ENCODE results near the gene NEK2.

Gene NEK2

DNA sequence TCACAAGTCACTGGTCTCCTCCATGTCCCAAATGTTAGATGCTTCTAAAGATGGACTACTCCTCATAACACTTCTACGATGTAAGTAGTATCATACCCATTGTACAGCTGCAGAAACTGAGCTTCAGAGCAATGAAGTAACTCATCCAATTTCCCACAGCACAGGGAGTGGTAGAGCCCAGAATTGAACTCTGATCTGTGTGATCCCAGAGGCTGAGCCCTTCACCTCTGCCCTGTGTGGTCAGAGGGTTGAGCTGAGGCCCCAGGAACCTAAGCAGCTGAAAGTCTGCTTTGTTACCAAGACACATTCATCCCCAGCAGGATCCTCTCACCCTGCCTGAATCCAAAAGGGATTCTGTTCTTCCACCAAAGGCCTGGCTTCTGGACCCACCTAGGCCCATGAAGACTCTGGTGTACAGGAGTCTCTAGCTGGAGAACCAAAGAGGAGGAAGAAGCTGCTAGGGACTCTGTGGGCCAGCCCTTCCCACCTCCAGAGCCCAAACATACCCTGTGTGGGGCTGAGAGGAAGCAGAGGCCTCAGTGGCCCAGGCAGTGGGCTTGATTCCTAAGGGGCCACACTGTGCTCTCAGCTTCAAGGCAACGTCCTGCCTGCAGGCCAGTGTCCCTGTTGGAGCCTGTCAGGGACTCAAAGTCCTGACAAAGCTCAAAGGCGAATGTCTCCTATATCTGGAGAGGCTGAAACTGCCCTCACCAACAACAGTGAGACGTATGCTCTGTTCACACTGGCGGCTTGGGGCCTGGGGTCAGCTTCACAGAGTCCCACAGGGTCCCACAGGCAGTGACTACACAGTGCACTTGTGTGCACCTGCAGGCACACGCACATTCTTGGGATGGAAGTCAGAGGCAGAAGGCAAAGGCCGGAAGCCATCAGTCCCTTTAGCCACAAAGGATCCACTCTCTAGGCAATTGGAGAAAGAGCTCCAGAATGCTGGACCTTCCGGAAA, 56.1 kb downstream of the NEK2 start:
- TF ChIP-seq ARNTL (CRISPR knock-in tag; IDR thresholded peaks at IDR 0.05; ENCODE audit: borderline replicate concordance, low read depth) (no peak), SNAI2 (CRISPR knock-in tag; IDR thresholded peaks at IDR 0.05) (no peak), PPARA (CRISPR knock-in tag; IDR thresholded peaks at IDR 0.05; ENCODE audit: borderline replicate concordance) (no peak), GLIS3 (CRISPR knock-in tag; IDR thresholded peaks at IDR 0.05) (no peak), ZC3H10 (CRISPR knock-in tag; IDR thresholded peaks at IDR 0.05) (no peak), OSR1 (CRISPR knock-in tag; IDR thresholded peaks at IDR 0.05) (no peak), RARB (CRISPR knock-in tag; IDR thresholded peaks at IDR 0.05) (no peak), ZNF70 (CRISPR knock-in tag; IDR thresholded peaks at IDR 0.05) (no peak), ZNF565 (CRISPR knock-in tag; conservative IDR thresholded peaks at IDR 0.05; ENCODE audit: low read depth) (no peak), BACH2 (CRISPR knock-in tag; IDR thresholded peaks at IDR 0.05; ENCODE audit: borderline replicate concordance) (no peak)
- TF ChIP-seq, protein P1, sequence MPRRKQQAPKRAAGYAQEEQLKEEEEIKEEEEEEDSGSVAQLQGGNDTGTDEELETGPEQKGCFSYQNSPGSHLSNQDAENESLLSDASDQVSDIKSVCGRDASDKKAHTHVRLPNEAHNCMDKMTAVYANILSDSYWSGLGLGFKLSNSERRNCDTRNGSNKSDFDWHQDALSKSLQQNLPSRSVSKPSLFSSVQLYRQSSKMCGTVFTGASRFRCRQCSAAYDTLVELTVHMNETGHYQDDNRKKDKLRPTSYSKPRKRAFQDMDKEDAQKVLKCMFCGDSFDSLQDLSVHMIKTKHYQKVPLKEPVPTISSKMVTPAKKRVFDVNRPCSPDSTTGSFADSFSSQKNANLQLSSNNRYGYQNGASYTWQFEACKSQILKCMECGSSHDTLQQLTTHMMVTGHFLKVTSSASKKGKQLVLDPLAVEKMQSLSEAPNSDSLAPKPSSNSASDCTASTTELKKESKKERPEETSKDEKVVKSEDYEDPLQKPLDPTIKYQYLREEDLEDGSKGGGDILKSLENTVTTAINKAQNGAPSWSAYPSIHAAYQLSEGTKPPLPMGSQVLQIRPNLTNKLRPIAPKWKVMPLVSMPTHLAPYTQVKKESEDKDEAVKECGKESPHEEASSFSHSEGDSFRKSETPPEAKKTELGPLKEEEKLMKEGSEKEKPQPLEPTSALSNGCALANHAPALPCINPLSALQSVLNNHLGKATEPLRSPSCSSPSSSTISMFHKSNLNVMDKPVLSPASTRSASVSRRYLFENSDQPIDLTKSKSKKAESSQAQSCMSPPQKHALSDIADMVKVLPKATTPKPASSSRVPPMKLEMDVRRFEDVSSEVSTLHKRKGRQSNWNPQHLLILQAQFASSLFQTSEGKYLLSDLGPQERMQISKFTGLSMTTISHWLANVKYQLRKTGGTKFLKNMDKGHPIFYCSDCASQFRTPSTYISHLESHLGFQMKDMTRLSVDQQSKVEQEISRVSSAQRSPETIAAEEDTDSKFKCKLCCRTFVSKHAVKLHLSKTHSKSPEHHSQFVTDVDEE (CRISPR knock-in tag; IDR thresholded peaks at IDR 0.05), result no peak
- TF ChIP-seq, protein P2, sequence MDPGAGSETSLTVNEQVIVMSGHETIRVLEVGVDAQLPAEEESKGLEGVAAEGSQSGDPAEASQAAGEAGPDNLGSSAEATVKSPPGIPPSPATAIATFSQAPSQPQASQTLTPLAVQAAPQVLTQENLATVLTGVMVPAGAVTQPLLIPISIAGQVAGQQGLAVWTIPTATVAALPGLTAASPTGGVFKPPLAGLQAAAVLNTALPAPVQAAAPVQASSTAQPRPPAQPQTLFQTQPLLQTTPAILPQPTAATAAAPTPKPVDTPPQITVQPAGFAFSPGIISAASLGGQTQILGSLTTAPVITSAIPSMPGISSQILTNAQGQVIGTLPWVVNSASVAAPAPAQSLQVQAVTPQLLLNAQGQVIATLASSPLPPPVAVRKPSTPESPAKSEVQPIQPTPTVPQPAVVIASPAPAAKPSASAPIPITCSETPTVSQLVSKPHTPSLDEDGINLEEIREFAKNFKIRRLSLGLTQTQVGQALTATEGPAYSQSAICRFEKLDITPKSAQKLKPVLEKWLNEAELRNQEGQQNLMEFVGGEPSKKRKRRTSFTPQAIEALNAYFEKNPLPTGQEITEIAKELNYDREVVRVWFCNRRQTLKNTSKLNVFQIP (CRISPR knock-in tag; IDR thresholded peaks at IDR 0.05; ENCODE audit: borderline replicate concordance, low read depth), result no peak
- ATAC-seq, result peak; percentile 8; the same call in 2 of the 3 replicates

DNA sequence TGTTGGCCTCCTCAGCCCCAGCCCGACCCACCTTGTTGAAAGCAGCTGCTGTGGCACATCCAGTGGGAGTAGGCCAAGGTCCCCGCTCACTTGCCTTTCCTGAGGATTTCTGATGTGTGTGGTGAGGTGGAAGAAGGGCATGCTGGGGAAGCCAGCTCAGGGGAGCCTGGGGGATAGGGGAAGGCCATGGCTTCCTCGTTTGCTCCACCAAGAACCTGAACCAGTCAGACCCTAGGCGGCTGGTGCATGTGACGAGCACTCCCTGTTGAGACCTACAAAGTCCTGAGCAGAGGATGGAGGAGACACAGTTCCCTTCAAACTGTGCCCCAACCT, 58.5 kb downstream of the NEK2 start:
- ATAC-seq, result no peak

DNA sequence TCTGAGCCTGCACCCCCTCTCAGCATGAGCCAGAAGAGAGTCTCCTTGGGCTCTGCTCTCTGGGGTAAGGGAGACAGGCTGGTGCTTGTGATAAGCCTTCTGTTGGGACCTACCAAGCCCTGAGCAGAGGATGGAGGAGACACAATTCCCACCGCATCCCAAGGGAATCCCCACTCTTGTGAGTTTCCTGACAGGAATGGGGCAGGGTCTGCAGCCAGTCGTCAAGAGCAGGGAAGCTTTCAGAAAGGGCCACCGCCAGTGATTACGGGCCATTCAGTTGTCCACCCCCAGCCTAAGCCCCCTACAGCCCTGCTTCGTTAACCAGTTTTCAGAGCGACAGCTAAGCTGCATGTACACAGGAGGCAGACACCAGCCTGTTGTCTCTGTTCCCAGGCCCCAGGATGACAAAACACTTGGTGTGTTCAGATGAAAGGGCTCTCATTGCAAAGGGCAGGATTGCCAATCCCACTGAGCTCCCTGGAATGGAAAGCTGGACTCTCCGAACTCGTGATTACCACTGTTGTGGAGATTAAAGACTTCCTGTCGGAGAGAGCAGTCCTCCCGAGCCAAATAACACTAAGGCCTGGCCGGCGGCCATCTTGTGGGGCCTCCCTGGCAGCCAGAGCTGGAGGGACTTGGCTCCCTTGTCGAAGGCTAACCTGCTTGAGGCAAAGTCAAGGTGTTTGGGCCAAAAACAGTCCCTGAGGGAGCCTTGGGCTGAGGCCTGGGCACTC, 59.0 kb downstream of the NEK2 start:
- no peak for TF ChIP-seq ZNF565 (CRISPR knock-in tag; conservative IDR thresholded peaks at IDR 0.05; ENCODE audit: low read depth)
- TF ChIP-seq ESRRG (CRISPR knock-in tag; IDR thresholded peaks at IDR 0.05), result no peak
- TF ChIP-seq OSR1 (CRISPR knock-in tag; IDR thresholded peaks at IDR 0.05), result no peak
- TF ChIP-seq PPARA (CRISPR knock-in tag; IDR thresholded peaks at IDR 0.05; ENCODE audit: borderline replicate concordance), result no peak
- TF ChIP-seq, protein P2 (CRISPR knock-in tag; IDR thresholded peaks at IDR 0.05; ENCODE audit: borderline replicate concordance, low read depth), result no peak
- TF ChIP-seq, protein P3, sequence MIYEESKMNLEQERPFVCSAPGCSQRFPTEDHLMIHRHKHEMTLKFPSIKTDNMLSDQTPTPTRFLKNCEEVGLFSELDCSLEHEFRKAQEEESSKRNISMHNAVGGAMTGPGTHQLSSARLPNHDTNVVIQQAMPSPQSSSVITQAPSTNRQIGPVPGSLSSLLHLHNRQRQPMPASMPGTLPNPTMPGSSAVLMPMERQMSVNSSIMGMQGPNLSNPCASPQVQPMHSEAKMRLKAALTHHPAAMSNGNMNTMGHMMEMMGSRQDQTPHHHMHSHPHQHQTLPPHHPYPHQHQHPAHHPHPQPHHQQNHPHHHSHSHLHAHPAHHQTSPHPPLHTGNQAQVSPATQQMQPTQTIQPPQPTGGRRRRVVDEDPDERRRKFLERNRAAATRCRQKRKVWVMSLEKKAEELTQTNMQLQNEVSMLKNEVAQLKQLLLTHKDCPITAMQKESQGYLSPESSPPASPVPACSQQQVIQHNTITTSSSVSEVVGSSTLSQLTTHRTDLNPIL (CRISPR knock-in tag; IDR thresholded peaks at IDR 0.05; ENCODE audit: low read depth), result no peak
- TF ChIP-seq ZFP3 (CRISPR knock-in tag; IDR thresholded peaks at IDR 0.05), result no peak
- TF ChIP-seq ZNF8 (CRISPR knock-in tag; IDR thresholded peaks at IDR 0.05), result no peak
- TF ChIP-seq BACH2 (CRISPR knock-in tag; IDR thresholded peaks at IDR 0.05; ENCODE audit: borderline replicate concordance), result no peak
- TF ChIP-seq CSDC2 (CRISPR knock-in tag; IDR thresholded peaks at IDR 0.05), result no peak
- no peak for TF ChIP-seq ZC3H10 (CRISPR knock-in tag; IDR thresholded peaks at IDR 0.05)
- no peak for TF ChIP-seq ZFP30 (CRISPR knock-in tag; IDR thresholded peaks at IDR 0.05)
- TF ChIP-seq, protein P4, sequence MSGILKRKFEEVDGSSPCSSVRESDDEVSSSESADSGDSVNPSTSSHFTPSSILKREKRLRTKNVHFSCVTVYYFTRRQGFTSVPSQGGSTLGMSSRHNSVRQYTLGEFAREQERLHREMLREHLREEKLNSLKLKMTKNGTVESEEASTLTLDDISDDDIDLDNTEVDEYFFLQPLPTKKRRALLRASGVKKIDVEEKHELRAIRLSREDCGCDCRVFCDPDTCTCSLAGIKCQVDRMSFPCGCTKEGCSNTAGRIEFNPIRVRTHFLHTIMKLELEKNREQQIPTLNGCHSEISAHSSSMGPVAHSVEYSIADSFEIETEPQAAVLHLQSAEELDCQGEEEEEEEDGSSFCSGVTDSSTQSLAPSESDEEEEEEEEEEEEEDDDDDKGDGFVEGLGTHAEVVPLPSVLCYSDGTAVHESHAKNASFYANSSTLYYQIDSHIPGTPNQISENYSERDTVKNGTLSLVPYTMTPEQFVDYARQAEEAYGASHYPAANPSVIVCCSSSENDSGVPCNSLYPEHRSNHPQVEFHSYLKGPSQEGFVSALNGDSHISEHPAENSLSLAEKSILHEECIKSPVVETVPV (CRISPR knock-in tag; IDR thresholded peaks at IDR 0.05), result no peak
- ATAC-seq, result no peak

More for the DNA sequence above, 58.5 kb downstream of the NEK2 start:
- TF ChIP-seq, protein P2 (CRISPR knock-in tag; IDR thresholded peaks at IDR 0.05; ENCODE audit: borderline replicate concordance, low read depth), result no peak
- TF ChIP-seq RARB (CRISPR knock-in tag; IDR thresholded peaks at IDR 0.05) (no peak), GLIS3 (CRISPR knock-in tag; IDR thresholded peaks at IDR 0.05) (no peak), ZFP30 (CRISPR knock-in tag; IDR thresholded peaks at IDR 0.05) (no peak), CSDC2 (CRISPR knock-in tag; IDR thresholded peaks at IDR 0.05) (no peak)

All from SK-N-SH treated with all-trans-retinoic acid at 6 μM for 48 hours (cell line).